ENCODE data around the gene SLC39A6. TPM values are rescaled to one million over a fixed set of nuclear protein-coding genes. Genes with fewer than 3 reads are reported as not detected.
"Not testable (repeated sequence)": the region's sequence is repeated elsewhere in the genome, so short reads cannot be mapped to it uniquely, and the experiment has no call there.

SLC39A6 gene
- total and polyA plus RNA-seq, 2 donors (not counting 3 experiments of a cell fraction or from before 2014, with no cell fraction given) = 13.8 to 23.1 TPM

DNA sequence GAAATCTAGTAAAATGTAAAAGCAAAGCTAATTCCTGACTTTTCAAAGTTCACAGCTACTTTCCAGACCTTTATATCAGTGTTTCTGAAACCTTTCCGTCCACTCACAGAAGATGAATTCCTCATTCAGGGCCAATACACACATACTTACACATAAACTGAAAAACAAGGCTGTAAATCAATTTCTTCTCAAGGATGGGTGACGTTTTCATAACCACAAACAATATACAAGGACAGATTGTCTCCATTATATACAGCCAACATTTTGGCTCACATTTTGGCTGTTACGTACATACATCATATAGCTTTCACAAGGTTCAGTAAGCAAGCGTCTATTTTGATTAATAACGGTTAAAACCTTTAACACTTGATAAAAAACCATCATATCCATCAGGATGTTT is 63.1 kb downstream of the SLC39A6 start:
- no peaks in the 10 kb centered on the region for H4K20me1 ChIP-seq (replicated peaks; ENCODE audit: control insufficient read depth, extremely low read depth, insufficient read depth, low read length)
- ChIA-PET CTCF (interaction anchor here (1.2 to 1.4 kb wide), 5 partner anchors 9 to 310 kb away, joined by 3 to 7 read pairs (median 5); no protein-coding TSS in a partner anchor), POLR2A (no interaction called here)
- H3K27me3 ChIP-seq (ENCODE audit: control insufficient read depth in 2 of 2, insufficient read depth in 2 of 2, low read length in 2 of 2) = no peaks in the 10 kb centered on the region
- TF ChIP-seq GATA2 (IDR thresholded peaks at IDR 0.05; ENCODE audit: insufficient read depth, insufficient read length, low read depth, low read length) (no peak), FOS (IDR thresholded peaks at IDR 0.05; ENCODE audit: borderline replicate concordance, insufficient read depth, low read length) (no peak), POLR2AphosphoS5 (IDR thresholded peaks at IDR 0.05; ENCODE audit: insufficient read depth, low read depth, low read length) (no peak), JUN (IDR thresholded peaks at IDR 0.05; ENCODE audit: borderline replicate concordance, insufficient read depth, insufficient read length, low read depth) (no peak), POLR2A (IDR thresholded peaks at IDR 0.05; ENCODE audit: low read depth, low read length) (no peak), EZH2 (IDR thresholded peaks at IDR 0.05; ENCODE audit: borderline replicate concordance, low read depth, low read length, severe bottlenecking) (no peak), MYC (IDR thresholded peaks at IDR 0.05; ENCODE audit: low read depth, low read length) (no peak)
- TF ChIP-seq, protein P1, sequence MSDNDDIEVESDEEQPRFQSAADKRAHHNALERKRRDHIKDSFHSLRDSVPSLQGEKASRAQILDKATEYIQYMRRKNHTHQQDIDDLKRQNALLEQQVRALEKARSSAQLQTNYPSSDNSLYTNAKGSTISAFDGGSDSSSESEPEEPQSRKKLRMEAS (IDR thresholded peaks at IDR 0.05; ENCODE audit: insufficient read depth, insufficient read length) = no peak
- TF ChIP-seq, protein P2, sequence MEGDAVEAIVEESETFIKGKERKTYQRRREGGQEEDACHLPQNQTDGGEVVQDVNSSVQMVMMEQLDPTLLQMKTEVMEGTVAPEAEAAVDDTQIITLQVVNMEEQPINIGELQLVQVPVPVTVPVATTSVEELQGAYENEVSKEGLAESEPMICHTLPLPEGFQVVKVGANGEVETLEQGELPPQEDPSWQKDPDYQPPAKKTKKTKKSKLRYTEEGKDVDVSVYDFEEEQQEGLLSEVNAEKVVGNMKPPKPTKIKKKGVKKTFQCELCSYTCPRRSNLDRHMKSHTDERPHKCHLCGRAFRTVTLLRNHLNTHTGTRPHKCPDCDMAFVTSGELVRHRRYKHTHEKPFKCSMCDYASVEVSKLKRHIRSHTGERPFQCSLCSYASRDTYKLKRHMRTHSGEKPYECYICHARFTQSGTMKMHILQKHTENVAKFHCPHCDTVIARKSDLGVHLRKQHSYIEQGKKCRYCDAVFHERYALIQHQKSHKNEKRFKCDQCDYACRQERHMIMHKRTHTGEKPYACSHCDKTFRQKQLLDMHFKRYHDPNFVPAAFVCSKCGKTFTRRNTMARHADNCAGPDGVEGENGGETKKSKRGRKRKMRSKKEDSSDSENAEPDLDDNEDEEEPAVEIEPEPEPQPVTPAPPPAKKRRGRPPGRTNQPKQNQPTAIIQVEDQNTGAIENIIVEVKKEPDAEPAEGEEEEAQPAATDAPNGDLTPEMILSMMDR (IDR thresholded peaks at IDR 0.05; ENCODE audit: extremely low read depth in 1 of 2, insufficient read depth in 1 of 2, low read depth in 1 of 2, low read length in 2 of 2) = no peak
- H3K9ac ChIP-seq (replicated peaks; ENCODE audit: extremely low read depth, insufficient read depth, low read length) = peak overlapping the region; percentile 90
- H3K4me3 ChIP-seq (replicated peaks in 1 of 3; ENCODE audit: insufficient read depth in 1 of 3, low read depth in 1 of 3, low read length in 3 of 3) = peak overlapping the region; percentile 60 to 92 (median 83)
- no TSS peak for BruUV-seq (replicated peaks)
- H3K36me3 ChIP-seq (ENCODE audit: control insufficient read depth in 2 of 2, extremely low read depth in 1 of 2, insufficient read depth in 2 of 2, low read length in 2 of 2) = no peaks in the 10 kb centered on the region
- H3K9me3 ChIP-seq (replicated peaks; ENCODE audit: control insufficient read depth, insufficient read depth, low read length) = no peaks in the 10 kb centered on the region
- H3K27ac ChIP-seq (ENCODE audit: insufficient read depth, low read depth, low read length) = no peak overlapping the region
- intact Hi-C loops (cut with micrococcal nuclease) = loop anchor here (2.0 to 5.0 kb wide), 2 partner anchors 13 to 121 kb away; partner anchors contain the start of gene MOCOS
- peaks cover 57% of the 10 kb centered on the region for H3K79me2 ChIP-seq (ENCODE audit: control insufficient read depth, insufficient read depth, low read length)
- peak; percentile 49 for FAIRE-seq
- dilution Hi-C loops (cut with MboI; ENCODE audit: extremely low pct_ligation_motif_present, low sequenced_read_pairs) = no loop called here
- no peaks in the 10 kb centered on the region for H3K9me1 ChIP-seq (replicated peaks; ENCODE audit: control insufficient read depth, extremely low read depth, insufficient read depth, low read length)
- peaks cover 15% of the 10 kb centered on the region for H3K4me1 ChIP-seq (ENCODE audit: control insufficient read depth, extremely low read depth, insufficient read depth, low read length)
- H2AFZ ChIP-seq (ENCODE audit: low read depth, low read length) = no peak overlapping the region
- peak overlapping the region; percentile 96 for H3K4me2 ChIP-seq (ENCODE audit: insufficient read depth, low read length)
- DNase-seq (ENCODE audit: low read depth, low spot score) = peak; percentile 64

GRCh38 chr18:36064809-36065079 is 64.4 kb downstream of the SLC39A6 start:
- H3K9me1 ChIP-seq (replicated peaks; ENCODE audit: control insufficient read depth, extremely low read depth, insufficient read depth, low read length); H3K27me3 ChIP-seq (ENCODE audit: control insufficient read depth in 2 of 2, insufficient read depth in 2 of 2, low read length in 2 of 2); H3K36me3 ChIP-seq (ENCODE audit: control insufficient read depth in 2 of 2, extremely low read depth in 1 of 2, insufficient read depth in 2 of 2, low read length in 2 of 2); H3K9me3 ChIP-seq (replicated peaks; ENCODE audit: control insufficient read depth, insufficient read depth, low read length); H3K4me3 ChIP-seq (replicated peaks in 1 of 3; ENCODE audit: insufficient read depth in 1 of 3, low read depth in 1 of 3, low read length in 3 of 3); H3K9ac ChIP-seq (replicated peaks; ENCODE audit: extremely low read depth, insufficient read depth, low read length); H4K20me1 ChIP-seq (replicated peaks; ENCODE audit: control insufficient read depth, extremely low read depth, insufficient read depth, low read length); H2AFZ ChIP-seq (ENCODE audit: low read depth, low read length); DNase-seq (ENCODE audit: low read depth, low spot score); dilution Hi-C loops (cut with MboI; ENCODE audit: extremely low pct_ligation_motif_present, low sequenced_read_pairs); FAIRE-seq; H3K4me2 ChIP-seq (ENCODE audit: insufficient read depth, low read length); POLR2A ChIA-PET; H3K27ac ChIP-seq (ENCODE audit: insufficient read depth, low read depth, low read length); BruUV-seq (replicated peaks): not testable (repeated sequence)
- Histone ChIP-seq H3K79me2 (ENCODE audit: control insufficient read depth, insufficient read depth, low read length) (peaks cover 68% of the 10 kb centered on the region), H3K4me1 (ENCODE audit: control insufficient read depth, extremely low read depth, insufficient read depth, low read length) (peaks cover 15% of the 10 kb centered on the region)
- intact Hi-C loops (cut with micrococcal nuclease) = loop anchor here (5.0 kb wide), 1 partner anchor 123 kb away; the partner anchor contains the start of gene MOCOS
- CTCF ChIA-PET = interaction anchor here (1.2 to 1.6 kb wide), 2 partner anchors 31 to 47 kb away, joined by 3 to 4 read pairs; no protein-coding TSS in a partner anchor
